Measurements from ENCODE around the gene GOLPH3. TPM values are rescaled to one million over a fixed set of nuclear protein-coding genes. Genes with fewer than 3 reads are reported as not detected.
"Not testable (repeated sequence)": the region's sequence is repeated elsewhere in the genome, so short reads cannot be mapped to it uniquely, and the experiment has no call there.

GOLPH3 gene
- total and polyA plus RNA-seq, 2 experiments from 2014 or later = 68.5 to 96.1 TPM

DNA sequence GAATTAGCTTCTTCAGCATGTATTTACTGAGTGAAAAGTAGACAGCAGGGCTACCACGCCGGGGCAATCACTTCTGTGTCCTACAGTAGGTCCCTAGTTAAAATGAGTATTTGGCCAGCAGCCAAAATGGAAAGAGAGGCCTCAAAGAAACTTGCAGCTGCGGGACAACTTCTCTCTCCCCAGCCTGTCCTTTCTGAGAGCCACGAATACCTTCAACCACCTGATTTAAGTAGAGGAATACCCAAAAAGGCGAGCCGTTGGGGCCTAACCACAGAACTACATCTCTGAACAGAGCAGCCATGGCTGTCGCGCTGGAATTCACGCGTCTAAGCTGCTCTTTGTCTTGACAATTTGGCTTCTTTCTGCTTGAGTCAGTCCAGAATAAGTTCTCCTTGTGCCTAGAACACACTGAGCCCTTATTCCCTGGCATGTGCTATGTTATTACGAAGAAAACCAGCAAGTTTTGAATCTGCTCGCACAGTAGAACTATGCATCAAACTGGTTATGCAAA is 43.8 kb upstream of the GOLPH3 start (continued):
- TF ChIP-seq, protein P1, sequence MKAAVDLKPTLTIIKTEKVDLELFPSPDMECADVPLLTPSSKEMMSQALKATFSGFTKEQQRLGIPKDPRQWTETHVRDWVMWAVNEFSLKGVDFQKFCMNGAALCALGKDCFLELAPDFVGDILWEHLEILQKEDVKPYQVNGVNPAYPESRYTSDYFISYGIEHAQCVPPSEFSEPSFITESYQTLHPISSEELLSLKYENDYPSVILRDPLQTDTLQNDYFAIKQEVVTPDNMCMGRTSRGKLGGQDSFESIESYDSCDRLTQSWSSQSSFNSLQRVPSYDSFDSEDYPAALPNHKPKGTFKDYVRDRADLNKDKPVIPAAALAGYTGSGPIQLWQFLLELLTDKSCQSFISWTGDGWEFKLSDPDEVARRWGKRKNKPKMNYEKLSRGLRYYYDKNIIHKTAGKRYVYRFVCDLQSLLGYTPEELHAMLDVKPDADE (IDR thresholded peaks at IDR 0.05) = no peak
- TF ChIP-seq, protein P2, sequence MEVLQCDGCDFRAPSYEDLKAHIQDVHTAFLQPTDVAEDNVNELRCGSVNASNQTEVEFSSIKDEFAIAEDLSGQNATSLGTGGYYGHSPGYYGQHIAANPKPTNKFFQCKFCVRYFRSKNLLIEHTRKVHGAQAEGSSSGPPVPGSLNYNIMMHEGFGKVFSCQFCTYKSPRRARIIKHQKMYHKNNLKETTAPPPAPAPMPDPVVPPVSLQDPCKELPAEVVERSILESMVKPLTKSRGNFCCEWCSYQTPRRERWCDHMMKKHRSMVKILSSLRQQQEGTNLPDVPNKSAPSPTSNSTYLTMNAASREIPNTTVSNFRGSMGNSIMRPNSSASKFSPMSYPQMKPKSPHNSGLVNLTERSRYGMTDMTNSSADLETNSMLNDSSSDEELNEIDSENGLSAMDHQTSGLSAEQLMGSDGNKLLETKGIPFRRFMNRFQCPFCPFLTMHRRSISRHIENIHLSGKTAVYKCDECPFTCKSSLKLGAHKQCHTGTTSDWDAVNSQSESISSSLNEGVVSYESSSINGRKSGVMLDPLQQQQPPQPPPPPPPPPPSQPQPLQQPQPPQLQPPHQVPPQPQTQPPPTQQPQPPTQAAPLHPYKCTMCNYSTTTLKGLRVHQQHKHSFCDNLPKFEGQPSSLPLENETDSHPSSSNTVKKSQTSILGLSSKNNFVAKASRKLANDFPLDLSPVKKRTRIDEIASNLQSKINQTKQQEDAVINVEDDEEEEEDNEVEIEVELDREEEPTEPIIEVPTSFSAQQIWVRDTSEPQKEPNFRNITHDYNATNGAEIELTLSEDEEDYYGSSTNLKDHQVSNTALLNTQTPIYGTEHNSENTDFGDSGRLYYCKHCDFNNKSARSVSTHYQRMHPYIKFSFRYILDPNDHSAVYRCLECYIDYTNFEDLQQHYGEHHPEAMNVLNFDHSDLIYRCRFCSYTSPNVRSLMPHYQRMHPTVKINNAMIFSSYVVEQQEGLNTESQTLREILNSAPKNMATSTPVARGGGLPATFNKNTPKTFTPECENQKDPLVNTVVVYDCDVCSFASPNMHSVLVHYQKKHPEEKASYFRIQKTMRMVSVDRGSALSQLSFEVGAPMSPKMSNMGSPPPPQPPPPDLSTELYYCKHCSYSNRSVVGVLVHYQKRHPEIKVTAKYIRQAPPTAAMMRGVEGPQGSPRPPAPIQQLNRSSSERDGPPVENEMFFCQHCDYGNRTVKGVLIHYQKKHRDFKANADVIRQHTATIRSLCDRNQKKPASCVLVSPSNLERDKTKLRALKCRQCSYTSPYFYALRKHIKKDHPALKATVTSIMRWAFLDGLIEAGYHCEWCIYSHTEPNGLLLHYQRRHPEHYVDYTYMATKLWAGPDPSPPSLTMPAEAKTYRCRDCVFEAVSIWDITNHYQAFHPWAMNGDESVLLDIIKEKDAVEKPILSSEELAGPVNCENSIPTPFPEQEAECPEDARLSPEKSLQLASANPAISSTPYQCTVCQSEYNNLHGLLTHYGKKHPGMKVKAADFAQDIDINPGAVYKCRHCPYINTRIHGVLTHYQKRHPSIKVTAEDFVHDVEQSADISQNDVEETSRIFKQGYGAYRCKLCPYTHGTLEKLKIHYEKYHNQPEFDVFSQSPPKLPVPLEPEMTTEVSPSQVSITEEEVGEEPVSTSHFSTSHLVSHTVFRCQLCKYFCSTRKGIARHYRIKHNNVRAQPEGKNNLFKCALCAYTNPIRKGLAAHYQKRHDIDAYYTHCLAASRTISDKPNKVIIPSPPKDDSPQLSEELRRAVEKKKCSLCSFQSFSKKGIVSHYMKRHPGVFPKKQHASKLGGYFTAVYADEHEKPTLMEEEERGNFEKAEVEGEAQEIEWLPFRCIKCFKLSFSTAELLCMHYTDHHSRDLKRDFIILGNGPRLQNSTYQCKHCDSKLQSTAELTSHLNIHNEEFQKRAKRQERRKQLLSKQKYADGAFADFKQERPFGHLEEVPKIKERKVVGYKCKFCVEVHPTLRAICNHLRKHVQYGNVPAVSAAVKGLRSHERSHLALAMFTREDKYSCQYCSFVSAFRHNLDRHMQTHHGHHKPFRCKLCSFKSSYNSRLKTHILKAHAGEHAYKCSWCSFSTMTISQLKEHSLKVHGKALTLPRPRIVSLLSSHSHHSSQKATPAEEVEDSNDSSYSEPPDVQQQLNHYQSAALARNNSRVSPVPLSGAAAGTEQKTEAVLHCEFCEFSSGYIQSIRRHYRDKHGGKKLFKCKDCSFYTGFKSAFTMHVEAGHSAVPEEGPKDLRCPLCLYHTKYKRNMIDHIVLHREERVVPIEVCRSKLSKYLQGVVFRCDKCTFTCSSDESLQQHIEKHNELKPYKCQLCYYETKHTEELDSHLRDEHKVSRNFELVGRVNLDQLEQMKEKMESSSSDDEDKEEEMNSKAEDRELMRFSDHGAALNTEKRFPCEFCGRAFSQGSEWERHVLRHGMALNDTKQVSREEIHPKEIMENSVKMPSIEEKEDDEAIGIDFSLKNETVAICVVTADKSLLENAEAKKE (CRISPR knock-in tag; IDR thresholded peaks at IDR 0.05) = no peak
- TF ChIP-seq JUNB (IDR thresholded peaks at IDR 0.05; ENCODE audit: unreplicated experiment) = no peak

DNA sequence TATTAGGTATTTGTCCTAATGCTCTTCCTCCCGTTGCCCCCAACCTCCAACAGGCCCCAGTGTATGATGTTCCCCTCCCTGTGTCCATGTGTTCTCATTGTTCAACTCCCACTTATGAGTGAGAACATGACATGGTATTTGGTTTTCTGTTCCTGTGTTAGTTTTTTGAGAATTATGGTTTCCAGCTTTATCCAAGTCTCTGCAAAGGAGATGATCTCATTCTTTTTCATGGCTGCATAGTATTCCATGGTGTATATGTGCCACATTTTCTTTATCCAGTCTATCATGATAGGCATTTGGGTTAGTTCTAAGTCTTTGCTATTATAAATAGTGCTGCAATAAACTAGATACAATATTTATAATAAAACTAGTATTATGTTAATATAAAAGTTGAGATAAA is 40.2 kb upstream of the GOLPH3 start:
- ATAC-seq; H3K27me3 Mint-ChIP-seq (ENCODE audit: insufficient read depth, low read depth, poor library complexity); H3K27ac Mint-ChIP-seq: not testable (repeated sequence)

More for the DNA sequence above, 40.2 kb upstream of the GOLPH3 start:
- H3K36me3 ChIP-seq (ENCODE audit: insufficient read depth); H3K4me3 ChIP-seq; H3K36me3 Mint-ChIP-seq (ENCODE audit: low read depth); H3K4me3 Mint-ChIP-seq; H3K4me1 Mint-ChIP-seq; H3K4me2 ChIP-seq; H3F3A ChIP-seq (replicated peaks; ENCODE audit: low read depth); H3K9me3 Mint-ChIP-seq; H3K4me1 ChIP-seq (ENCODE audit: insufficient read depth); H2AFZ ChIP-seq; H3K79me2 ChIP-seq (replicated peaks; ENCODE audit: insufficient read depth); H3K27me3 ChIP-seq (ENCODE audit: insufficient read depth); H4K20me1 ChIP-seq (replicated peaks; ENCODE audit: insufficient read depth); H3K27ac ChIP-seq (ENCODE audit: low read depth); H3K9me2 ChIP-seq (ENCODE audit: insufficient read depth); DNase-seq (ENCODE audit: low spot score): not testable (repeated sequence)

Measured in GM23338 (cell line).